ENCODE measurements around the gene SCN10A. TPM values are rescaled to one million over a fixed set of nuclear protein-coding genes. Genes with fewer than 3 reads are reported as not detected.

The SCN10A gene
- total and polyA plus RNA-seq, 2 of the 13 experiments (the other 11 are each of a cell fraction or from before 2014, with no cell fraction given) = not detected

DNA sequence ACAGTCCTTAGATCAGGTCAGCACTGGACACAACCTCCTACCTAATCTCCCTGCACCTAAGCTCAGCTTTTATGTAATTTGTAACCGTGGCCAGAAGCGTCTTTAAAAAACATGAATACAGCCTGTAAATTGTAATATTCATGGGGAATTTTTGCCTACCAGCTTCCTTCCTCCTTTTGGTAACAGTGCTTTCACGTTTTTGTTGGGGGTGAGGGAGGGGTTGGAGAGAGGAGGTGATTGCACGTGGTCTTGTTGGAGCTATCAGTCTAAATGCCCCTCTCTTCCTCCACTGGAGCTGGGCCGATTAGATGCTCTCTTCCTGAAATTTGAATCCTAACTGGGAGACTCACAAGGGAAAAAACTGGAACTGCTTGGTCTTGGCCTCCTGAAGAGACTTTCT is 131.5 kb downstream of the SCN10A start:
- intact Hi-C loops (cut with micrococcal nuclease; ENCODE audit: unreplicated experiment) = no loop called here
- no TSS peak for BruUV-seq (replicated peaks)
- in situ Hi-C loops (cut with HindIII; ENCODE audit: extremely low pct_ligation_motif_present, low pct_unique_long_range_greater_than_20kb) = no loop called here
- Histone ChIP-seq H3K27me3 (ENCODE audit: control insufficient read depth in 1 of 2, insufficient read depth in 2 of 2, low read length in 2 of 2) (peaks cover 0 to 32% of the 10 kb centered on the region in 2 experiments; a peak in 2 of 5 replicates), H3K4me2 (ENCODE audit: low read depth, low read length) (no peak overlapping the region), H3K9me3 (ENCODE audit: low read length) (no peaks in the 10 kb centered on the region), H3K4me3 (replicated peaks in 1 of 3; ENCODE audit: insufficient read depth in 1 of 3, low read depth in 2 of 3, low read length in 3 of 3) (no peak overlapping the region), H3K27ac (ENCODE audit: extremely low read length, insufficient read depth, low read length) (no peak overlapping the region), H2AFZ (ENCODE audit: low read length) (no peak overlapping the region), H3K4me1 (ENCODE audit: insufficient read depth, low read length) (no peaks in the 10 kb centered on the region), H4K20me1 (ENCODE audit: insufficient read depth, low read length) (no peaks in the 10 kb centered on the region), H3K36me3 (replicated peaks in 1 of 2; ENCODE audit: control insufficient read depth in 1 of 2, insufficient read depth in 2 of 2, low read length in 2 of 2) (no peaks in the 10 kb centered on the region), H3K9ac (ENCODE audit: insufficient read depth, low read depth, low read length) (no peak overlapping the region), H3K79me2 (ENCODE audit: insufficient read depth, low read length) (no peaks in the 10 kb centered on the region)
- DNase-seq (ENCODE audit: low spot score) (no peak), ATAC-seq (no peak), FAIRE-seq (no peak)
- TF ChIP-seq DMAP1 (CRISPR knock-in tag; IDR thresholded peaks at IDR 0.05) = no peak
- no peak for TF ChIP-seq ETV6 (CRISPR knock-in tag; conservative IDR thresholded peaks at IDR 0.05)
- TF ChIP-seq ZFP37 (CRISPR knock-in tag; IDR thresholded peaks at IDR 0.05; ENCODE audit: borderline replicate concordance) = no peak
- no peak for TF ChIP-seq POLR2G (IDR thresholded peaks at IDR 0.05; ENCODE audit: low read depth, low read length)
- TF ChIP-seq MZF1 (CRISPR knock-in tag; IDR thresholded peaks at IDR 0.05; ENCODE audit: borderline replicate concordance) = no peak
- TF ChIP-seq, protein P1, sequence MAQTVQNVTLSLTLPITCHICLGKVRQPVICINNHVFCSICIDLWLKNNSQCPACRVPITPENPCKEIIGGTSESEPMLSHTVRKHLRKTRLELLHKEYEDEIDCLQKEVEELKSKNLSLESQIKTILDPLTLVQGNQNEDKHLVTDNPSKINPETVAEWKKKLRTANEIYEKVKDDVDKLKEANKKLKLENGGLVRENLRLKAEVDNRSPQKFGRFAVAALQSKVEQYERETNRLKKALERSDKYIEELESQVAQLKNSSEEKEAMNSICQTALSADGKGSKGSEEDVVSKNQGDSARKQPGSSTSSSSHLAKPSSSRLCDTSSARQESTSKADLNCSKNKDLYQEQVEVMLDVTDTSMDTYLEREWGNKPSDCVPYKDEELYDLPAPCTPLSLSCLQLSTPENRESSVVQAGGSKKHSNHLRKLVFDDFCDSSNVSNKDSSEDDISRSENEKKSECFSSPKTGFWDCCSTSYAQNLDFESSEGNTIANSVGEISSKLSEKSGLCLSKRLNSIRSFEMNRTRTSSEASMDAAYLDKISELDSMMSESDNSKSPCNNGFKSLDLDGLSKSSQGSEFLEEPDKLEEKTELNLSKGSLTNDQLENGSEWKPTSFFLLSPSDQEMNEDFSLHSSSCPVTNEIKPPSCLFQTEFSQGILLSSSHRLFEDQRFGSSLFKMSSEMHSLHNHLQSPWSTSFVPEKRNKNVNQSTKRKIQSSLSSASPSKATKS (CRISPR knock-in tag; IDR thresholded peaks at IDR 0.05) = no peak
- no peak for TF ChIP-seq NPAS2 (CRISPR knock-in tag; IDR thresholded peaks at IDR 0.05; ENCODE audit: borderline replicate concordance)
- TF ChIP-seq MIXL1 (CRISPR knock-in tag; IDR thresholded peaks at IDR 0.05) = no peak
- no peak for TF ChIP-seq HCFC1 (IDR thresholded peaks at IDR 0.05; ENCODE audit: low read depth, low read length)
- TF ChIP-seq, protein P2, sequence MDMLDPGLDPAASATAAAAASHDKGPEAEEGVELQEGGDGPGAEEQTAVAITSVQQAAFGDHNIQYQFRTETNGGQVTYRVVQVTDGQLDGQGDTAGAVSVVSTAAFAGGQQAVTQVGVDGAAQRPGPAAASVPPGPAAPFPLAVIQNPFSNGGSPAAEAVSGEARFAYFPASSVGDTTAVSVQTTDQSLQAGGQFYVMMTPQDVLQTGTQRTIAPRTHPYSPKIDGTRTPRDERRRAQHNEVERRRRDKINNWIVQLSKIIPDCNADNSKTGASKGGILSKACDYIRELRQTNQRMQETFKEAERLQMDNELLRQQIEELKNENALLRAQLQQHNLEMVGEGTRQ (IDR thresholded peaks at IDR 0.05; ENCODE audit: low read depth, low read length) = no peak
- TF ChIP-seq, protein P2 (CRISPR knock-in tag; IDR thresholded peaks at IDR 0.05; ENCODE audit: borderline replicate concordance) = no peak
- no peak for TF ChIP-seq MAZ (IDR thresholded peaks at IDR 0.05; ENCODE audit: borderline replicate concordance, low read depth, low read length)
- TF ChIP-seq MAZ (CRISPR knock-in tag; IDR thresholded peaks at IDR 0.05; ENCODE audit: low read depth) = no peak
- CTCF ChIA-PET (ENCODE audit: low intra/inter-chr PET ratio, low total read pairs) = no interaction called here
- 0% methylated on average over 5 of the region's 5 CpGs for WGBS (ENCODE audit: low lambda C conversion rate)
- POLR2A ChIA-PET = no interaction called here

All from HepG2 (cell line).